ENCODE results near the gene RAD51B.

Gene RAD51B

DNA sequence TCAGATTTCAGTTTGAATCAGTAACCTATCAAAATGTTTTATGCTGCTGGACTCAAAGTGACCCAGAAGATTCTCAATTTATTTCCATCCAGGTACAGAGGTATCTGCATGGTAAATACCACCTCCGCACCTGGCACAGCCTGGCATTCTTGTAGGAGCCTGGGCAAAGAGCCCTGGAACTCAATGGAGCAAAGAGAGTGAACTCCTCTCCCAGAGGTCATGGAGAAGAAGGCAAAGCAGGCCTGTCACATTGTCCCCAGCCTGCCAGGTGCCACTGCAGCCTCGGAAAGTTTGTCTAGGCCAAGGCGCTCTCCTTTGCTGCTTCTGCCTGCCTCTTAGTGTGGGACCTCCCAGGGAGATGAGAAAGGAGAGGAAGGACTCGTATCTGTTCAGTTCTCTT lies 653.5 kb downstream of the RAD51B start:
- DNase-seq (ENCODE audit: low spot score) (no peak), FAIRE-seq (no peak)

DNA sequence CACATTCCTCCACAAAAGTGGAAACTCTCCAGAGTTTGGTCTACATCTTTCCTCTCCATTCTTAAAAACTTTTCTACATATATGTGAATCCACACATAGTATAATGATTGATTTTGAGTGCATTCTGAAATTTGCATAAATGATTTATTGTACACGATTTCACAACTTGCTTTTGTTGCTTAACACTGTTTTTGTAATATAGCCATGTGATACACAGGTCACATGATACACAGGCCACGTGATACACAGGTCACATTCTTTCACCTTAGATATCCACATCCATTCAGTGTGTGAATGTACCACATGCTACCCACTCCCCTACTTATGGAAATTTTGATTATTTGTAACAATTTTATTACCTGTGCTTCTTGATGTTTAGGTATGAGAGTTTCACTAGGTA lies 654.2 kb downstream of the RAD51B start:
- FAIRE-seq (no peak), DNase-seq (ENCODE audit: low spot score) (no peak)

DNA sequence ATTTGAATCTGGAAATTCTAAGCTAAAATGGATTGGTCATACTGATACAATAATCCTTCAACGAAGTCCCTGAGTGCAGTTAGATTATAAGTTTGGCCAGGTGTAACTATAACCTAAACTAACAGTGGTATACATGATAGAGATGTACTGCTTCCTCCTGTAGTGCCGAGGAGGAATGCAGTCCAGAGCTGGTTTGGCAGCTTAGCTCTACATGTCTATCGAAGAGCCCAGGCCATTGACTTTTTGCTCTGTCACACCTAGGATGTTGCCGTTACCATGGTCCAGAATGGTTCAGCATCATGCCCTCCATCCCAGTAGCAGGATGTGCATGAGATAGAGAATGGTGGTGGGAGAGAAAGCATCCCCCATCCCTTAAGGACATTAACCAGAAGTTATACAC lies 655.2 kb downstream of the RAD51B start:
- no peak for FAIRE-seq
- DNase-seq (ENCODE audit: low spot score) = no peak

DNA sequence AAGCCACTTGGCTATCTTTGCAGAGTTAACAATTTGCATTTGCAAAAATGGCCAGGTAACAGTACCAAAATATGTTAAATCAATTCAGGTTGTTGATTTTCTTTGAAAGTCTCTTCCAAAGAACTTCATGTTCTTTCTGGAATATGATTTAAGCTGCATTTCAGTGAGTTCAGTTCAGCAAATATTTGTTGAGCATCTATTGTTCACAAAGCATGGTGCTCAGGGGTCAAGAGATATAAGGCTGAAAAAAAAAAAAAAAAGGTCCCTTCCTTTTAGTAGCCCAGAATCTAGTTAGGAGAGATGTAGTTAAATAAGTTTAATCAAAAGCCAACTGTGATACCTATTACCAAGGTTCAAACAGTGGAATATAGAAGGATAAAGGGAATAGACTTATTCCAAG lies 656.2 kb downstream of the RAD51B start:
- FAIRE-seq (no peak), DNase-seq (ENCODE audit: low spot score) (no peak)

DNA sequence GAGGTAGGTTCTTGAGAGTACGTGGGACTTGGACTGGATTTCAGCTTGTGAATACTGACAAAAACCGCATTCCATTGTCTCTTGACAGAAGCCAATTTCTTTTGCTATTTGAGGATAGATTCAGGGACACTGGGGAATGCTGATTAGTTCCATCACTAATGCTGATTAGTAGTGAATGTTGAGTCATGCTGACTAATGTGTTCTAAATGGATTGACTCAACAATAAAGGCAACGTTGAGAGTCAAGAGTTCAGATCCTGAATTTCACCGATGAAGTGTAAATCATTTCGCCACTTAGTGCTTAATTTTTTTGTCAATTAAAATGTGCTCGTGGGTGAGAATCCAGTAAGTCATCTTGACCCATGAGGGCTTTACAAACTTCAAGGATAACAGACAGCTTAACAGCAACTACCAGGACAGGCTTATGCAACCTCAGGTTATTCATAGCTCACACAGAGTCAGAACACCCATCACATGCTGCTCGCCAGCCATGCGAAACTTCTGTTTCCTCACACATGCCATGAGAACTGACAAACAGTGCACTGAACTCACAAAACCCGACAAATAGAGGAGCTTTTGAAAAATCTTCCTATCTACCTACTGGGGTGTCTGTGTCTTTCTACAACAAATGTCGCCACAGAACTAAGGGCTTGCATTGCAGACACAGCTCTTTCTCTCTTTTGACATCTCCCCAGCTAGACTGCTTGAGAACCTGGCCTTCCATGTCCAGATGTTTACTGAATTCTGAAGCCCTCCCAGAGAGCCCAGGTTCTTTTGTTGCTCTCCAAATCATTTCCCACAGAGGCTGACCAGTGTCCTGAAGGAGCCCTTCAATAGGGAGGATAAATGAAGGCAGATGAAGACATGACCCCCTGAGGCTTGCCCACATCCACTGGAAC lies 656.9 kb downstream of the RAD51B start:
- DNase-seq (ENCODE audit: low spot score) (peak; percentile 89), FAIRE-seq (peak; percentile 83)

DNA sequence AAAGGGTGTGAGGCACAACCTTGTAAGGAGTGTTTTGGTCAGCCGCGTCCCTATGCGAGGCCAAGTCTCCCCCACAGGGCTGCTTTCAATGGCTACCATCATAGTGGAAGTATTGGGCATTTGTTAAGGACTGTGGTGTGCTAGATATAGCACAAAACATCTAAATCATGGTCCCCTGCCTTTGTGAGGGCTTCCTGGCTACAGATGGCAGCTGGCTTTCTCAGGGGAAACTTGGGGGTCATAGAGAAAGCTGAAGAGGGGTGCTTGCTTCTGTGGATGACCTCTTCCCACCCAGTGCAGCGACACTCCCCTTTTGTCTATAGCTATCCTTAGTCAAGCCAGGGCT lies 657.5 kb downstream of the RAD51B start:
- DNase-seq (ENCODE audit: low spot score) (no peak), FAIRE-seq (no peak)

DNA sequence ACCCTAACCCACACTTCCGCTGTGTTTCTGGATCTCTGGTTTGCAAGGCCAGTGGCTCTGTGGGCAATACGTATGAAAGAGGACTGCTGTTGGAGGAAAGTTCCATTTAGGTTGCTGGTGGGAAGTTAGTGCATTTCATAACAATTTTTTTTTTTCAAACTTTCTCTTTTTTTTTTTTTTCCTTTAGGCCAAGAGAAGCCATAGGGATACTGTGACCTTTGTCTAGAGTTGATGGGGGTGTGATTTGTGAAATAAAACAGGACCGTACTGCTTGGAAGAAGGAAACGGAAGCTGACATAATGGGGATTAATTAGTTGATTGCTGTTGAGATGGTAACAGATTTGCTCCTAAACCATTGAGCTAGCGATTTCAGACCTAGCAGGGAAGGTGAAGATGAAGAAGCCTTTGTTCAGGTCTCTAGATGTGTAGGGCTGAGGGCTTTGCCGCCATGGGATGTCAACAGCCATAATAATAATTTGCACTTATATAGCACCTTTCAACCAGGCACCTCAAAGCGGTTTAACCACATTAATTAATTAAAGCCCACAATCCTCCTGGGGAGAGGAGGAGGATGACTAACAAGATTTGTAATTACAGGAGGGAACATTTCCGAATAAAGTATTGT lies 658.0 kb downstream of the RAD51B start:
- no peak for FAIRE-seq

DNA sequence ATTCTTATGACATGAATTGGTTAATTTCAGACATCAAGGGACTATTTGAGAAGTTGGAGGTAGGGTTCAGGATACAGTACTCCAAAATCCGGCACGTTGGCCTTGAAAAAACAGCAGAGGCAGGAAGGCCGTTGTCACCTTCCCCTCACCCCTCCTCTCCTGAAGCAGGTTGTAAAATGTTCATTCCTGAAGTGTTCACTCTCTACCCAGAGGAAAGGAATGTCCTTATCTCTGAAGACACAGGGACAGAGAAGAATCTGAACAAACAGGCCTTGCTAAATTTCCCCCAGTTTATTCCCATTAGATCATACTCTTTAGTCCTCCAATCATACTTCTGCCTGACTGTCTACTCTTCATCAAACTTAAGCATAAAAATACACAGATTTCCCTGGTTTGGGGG lies 659.7 kb downstream of the RAD51B start:
- FAIRE-seq = no peak

More for the DNA sequence above, 658.0 kb downstream of the RAD51B start:
- no peak for DNase-seq (ENCODE audit: low spot score)

DNA sequence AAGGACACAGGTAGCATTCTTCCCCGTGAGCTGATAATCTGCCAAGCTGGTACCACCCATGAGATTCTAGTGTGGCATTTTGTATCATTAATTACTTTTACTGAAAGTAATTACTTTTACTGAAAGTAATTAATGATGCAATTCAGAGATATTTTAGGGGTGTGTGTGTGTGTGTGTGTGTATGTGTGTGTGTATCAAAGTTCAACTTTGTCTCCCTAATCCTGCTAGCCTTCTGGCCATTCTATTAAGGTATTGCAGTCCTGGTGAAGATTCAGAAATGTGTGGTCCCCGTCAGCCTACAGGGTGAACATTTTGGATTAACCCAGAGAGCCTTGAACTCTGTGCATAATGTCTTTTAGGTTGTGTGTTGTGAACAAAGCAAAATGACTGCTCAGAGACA lies 662.4 kb downstream of the RAD51B start:
- FAIRE-seq = no peak

More for the DNA sequence above, 659.7 kb downstream of the RAD51B start:
- DNase-seq (ENCODE audit: low spot score) = no peak

DNA sequence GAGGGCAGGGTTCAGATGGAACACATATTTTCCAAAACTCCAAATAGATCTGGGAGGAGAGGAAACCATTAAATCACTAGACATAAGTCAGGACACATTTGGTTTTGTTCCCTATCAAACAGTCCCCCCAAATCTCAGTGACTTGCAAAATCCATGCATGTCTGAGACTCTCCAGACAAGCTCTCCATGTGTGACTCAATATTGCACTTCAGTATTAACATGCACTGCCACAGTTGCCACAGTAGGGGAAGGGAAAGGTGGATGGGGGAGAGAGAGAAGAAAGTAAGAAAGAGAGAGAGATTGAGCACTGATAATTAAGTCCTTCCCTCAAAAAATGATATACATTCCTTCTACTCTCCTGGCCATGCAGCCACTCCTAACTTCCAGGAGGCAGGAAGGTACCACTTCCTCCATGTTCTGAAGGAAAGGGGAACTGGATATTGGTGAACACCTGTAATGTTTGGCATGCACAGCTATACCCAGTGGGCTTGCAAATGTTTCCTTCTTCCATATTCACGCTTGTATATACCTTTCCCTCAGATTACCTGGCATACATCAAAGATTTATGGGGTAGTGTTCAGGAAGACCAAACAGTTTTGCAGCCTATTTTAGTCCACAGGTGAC lies 663.3 kb downstream of the RAD51B start:
- DNase-seq (ENCODE audit: low spot score) = no peak
- no peak for FAIRE-seq

More for the DNA sequence above, 662.4 kb downstream of the RAD51B start:
- no peak for DNase-seq (ENCODE audit: low spot score)

DNA sequence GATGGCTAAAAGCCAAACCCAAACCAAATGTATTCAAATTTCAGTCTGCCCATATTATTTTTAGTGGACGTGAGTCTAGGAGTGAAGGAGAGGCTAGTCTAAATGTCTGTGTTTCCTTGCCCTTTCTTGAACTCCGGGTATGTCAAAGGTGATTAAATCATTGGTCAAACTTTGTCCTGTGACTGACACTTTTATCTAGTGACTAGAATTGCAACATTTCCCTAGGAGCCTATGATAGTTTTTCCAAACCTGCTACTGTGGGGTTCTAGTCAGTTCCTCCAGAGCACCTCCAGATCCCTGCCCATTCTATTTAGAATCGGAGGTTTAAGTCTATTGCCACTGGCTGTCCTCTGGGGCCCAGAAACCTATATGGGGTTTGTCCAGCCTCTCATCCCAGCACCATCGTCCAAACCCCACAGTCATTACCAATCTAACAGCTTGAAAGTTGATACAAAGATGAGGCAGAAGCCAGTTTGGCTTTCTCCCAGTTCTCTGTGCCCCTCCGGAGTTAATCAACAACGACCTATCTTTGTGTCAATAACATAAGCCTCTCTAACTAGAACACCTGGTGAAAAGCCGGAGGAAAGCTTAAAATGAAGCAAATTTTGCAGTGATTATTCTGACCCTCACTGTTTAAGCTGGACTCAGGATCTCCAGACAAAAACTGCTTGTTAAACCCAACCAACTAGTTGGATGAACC lies 666.6 kb downstream of the RAD51B start:
- FAIRE-seq (no peak), DNase-seq (ENCODE audit: low spot score) (no peak)

DNA sequence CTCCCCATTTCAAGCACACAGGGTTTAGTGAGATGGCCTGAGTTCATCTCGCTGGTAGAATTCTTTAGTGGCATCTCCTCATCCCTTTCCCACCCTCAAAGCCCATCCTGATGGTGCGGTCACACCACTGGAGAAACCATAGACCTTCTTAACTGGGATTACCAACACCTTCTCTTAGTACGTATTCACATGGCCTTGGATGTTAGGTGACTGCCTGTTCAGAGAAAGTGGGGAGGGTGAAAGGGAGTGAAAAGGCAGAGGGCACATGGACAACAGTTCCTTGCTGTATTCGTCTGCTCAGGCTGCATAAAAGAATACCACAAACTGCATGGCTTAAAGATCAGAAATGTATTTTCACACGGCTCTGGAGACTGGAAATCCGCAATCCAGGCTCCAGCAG lies 667.2 kb downstream of the RAD51B start:
- FAIRE-seq (no peak), DNase-seq (ENCODE audit: low spot score) (no peak)

DNA sequence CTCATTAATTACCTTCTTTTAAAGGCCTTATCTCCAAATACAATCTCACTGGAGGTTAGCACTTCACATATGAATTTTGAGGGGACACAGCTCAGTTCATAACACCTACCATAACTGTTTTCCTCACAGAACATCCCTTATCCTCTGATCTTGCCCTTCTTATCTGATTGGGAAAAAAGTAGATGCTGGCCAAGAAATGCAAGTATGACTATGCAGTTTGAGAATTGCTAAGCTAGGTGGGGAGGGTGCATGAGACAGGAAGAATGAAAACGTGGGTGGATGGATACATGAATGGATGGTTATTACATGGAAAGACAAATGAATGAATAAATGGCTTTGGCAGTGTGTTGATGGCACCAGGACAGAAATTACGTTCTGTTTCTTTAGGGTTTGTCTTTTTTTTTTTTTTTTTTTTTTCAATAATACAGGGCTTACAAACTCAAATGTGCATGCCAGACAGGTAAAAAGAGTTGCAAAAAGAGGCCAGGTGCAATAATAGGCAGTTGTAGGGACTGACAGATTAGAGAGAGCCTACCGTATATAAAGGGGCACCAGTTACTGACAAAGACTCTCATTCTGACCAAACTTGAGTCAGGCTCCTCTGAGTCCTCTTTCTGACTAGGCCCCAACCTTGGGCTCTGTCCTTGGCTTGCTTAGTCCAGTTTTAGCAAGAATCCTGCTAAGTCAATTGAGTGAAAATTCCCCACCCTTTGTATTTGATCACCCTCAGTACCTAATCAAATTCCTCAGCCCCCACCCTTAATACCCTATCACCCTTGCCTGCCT lies 668.4 kb downstream of the RAD51B start:
- no peak for FAIRE-seq

DNA sequence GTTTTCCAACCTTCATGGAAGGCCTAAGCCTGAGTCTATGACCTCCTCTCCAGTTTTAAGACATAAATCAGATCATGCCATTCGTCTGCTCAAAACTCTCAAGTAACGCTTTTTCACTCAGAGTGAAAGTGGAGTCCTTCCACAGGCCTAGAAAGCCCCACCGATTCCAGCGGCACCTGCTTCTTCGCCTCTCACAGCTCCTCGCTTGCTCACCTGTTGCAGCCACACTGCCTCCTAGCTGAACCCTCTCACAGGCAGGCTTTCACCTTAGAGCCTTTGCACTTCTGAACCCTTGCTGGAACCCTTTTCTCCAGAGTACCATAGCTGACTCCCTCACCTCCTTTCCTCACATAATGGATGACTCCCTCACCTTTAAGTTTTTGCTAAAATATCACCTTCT lies 672.2 kb downstream of the RAD51B start:
- DNase-seq (ENCODE audit: low spot score) = no peak
- FAIRE-seq = no peak

More for the DNA sequence above, 668.4 kb downstream of the RAD51B start:
- peak; percentile 21 for DNase-seq (ENCODE audit: low spot score)

DNA sequence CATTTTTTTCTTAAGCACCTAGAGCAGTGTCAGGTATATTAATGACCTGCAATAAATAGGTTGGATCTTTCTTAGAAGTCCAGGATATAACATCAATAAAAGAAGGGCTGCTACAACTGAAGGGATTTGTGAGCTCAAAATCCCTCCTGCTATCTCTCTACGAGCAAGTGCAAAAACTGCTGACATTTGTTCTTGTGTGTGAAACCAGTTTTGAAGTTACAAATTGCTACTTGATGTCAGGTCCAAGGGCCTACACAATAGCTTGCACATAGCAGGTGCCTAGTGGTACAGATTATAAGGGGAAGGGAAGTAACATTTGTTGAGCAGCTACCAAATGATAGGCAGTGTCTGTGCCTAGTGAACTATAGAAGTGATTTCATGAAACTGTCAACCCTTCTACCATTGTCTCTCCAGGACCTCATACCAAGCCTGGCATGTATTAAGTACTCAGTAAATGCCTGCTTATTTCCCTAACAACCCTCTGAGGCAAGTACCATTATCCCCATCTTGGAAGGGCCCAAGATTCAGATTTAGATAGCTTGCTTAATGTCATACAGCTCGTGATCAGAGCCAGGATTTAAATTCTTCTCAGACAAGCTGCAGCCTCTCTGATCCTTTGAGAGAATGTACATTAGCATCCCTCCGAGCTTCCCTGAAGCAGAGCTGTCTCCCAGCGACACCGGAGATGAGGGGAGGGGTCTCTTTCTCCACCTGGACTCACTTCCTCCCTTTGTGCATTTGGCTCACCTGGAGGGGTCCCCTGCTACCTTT lies 673.0 kb downstream of the RAD51B start:
- FAIRE-seq (no peak), DNase-seq (ENCODE audit: low spot score) (no peak)

DNA sequence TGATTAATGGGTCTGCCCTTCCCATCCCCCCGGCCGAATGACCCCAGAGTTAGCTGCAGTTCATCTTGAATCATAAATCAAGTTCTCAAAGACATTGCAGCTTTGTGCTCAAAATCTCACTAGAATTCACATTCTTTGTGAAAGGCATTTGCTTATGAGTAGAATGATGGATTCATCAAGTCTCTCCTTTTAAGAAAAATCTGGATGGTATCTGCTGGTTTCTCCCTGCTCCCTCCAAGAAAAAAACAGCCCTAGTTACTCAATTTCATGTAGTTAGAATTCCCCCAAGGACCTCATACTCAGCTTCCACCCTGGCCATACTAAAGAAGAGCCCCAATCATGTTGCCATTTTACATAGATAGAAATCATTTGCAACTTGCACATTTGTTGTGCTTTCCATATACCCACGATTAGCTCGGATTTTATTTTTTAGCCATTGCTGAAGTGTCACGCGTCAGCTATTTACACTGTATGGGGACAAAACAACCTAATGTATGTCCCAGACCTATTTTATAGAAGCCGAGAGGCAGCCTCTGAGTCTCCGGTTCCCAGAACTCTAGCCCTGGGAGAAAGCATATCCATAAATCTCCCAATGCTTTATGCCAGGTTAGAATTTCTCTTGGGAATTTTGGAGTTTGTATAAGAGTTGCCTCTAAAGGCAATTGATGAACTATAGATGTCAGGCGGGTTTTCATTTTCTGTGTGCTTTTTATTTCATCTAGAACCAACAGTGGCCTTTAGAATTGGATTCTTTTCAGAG lies 673.8 kb downstream of the RAD51B start:
- FAIRE-seq = no peak
- DNase-seq (ENCODE audit: low spot score) = no peak

DNA sequence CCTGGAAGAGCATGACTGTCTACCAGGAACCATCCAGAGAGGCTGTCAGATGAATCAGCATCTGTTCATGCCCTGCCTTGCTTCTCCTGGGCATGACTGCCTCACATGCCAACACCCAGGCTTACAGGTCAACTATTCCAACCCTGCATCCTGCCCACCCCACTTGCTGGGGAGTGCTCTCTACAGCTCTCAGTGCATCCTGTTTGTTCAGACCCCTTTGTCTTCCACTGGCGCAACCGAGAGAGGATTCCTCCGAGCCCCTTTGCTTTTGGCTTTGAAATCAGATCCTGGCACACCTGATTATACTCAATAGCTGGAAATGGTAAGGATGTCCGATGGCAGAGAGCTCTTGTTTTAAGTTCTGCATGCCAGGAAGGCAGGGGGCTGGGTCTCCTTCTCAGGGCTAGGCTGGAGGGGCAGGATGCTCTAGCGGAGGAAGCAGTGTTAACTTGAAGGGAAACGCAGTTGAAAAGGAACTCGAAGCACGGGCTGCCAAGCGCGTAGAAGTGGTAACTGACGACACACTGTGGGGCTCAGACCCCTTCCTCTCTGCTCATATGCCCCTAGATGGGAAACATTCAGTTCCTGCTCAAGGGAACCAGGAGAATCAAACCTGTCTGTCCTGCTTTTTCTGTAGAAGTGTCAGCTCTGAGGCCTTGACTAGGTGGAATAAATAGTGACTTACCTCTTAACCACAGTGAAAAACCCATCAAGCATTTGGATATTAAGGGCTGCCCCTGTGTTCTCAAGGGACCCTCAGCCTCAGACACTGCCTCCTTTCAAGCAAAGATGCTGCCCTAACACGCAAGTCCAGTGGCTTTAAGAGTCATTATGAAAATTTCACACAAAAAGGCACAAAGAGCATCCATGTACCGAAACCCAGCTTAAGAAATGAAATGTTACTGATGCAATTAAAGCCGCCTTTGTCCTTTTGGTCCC lies 675.8 kb downstream of the RAD51B start:
- DNase-seq (ENCODE audit: low spot score) (peak; percentile 39), FAIRE-seq (no peak)

DNA sequence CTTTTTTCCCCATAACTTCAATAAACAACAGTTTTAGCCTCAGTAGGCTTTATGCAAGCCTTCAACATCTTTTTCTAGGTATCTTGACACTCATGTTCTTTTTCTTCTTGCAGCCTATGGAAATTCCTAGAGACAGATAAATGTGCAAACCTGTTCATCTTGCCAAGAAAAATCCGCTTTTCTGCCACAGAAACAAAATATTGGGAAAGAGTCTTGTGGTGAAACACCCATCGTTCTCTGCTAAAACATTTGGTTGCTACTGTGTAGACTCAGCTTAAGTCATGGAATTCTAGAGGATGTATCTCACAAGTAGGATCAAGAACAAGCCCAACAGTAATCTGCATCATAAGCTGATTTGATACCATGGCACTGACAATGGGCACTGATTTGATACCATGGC lies 677.4 kb downstream of the RAD51B start:
- DNase-seq (ENCODE audit: low spot score) (no peak), FAIRE-seq (no peak)

Data from RCC 7860 (cell line).